HCT116 (cell line): Measurements from ENCODE around the gene NR4A1. TPM values are rescaled to one million over a fixed set of nuclear protein-coding genes. Genes with fewer than 3 reads are reported as not detected.

ENCODE experiments used
- ATAC-seq: fragments of 200-7000 bp; cut with Tn5 transposase; 2 replicates; pipeline ENCODE4 v1.9.1; 2020; ENCODE audit warnings: mild to moderate bottlenecking, moderate library complexity
- BruUV-seq: library from RNA; stranded (reverse); fragments of 400-500 nt; replicated peaks from 2 replicates; lab custom pipeline; 2021; lab: Mats Ljungman, UMichigan
- CTCF ChIA-PET: fragments of 300-600 bp; sonication (Branson Sonifier 250); formaldehyde crosslinking; loops from one replicate; lab custom pipeline; 2021; ENCODE audit warnings: antibody characterized with exemption; lab: Charles Lee
- POLR2A ChIA-PET: fragments of 300-600, 350-600 bp; sonication (Branson Sonifier 250); formaldehyde crosslinking; loops from one replicate; lab custom pipeline; 2021; ENCODE audit warnings: antibody characterized with exemption; lab: Charles Lee
- RAD21 ChIA-PET, 2 experiments: fragments of 300-600 bp; sonication (Branson Sonifier 250); formaldehyde crosslinking; loops; one replicate each; lab custom pipeline; 2023; ENCODE audit warnings: low total read pairs in 2 of 2; ENCODE audit not compliant: uncharacterized antibody in 2 of 2, unreplicated experiment in 2 of 2, low non-redundant PET in 1 of 2; lab: Charles Lee
- DNase-seq: peaks from one replicate; pipeline ENCODE4 v3.0.0-alpha.2; 2010; ENCODE audit warnings: low read depth, low spot score
- H2AFZ ChIP-seq: fragments of 200-600 bp; shearing (Covaris generic), sonication (generic); 2 replicates; pipeline ENCODE4 v1.6.1; 2017; ENCODE audit warnings: low read depth, mixed run types, mixed read lengths, antibody characterized with exemption, low read length; ENCODE audit not compliant: poor library complexity, severe bottlenecking
- H3K27ac ChIP-seq: 2 replicates; pipeline ENCODE4 v1.5.1; 2012; ENCODE audit warnings: low read depth, low read length
- H3K27me3 ChIP-seq: fragments of 200-600 bp; sonication (generic); 2 replicates; pipeline ENCODE4 v1.6.1; 2016; ENCODE audit warnings: mixed run types, low read length, mixed read lengths; ENCODE audit not compliant: insufficient read depth
- H3K36me3 ChIP-seq, 2 experiments: fragments of 200-500 bp in 1 of 2; fragments of 200-600 bp in 1 of 2; sonication (Bioruptor generic) in 1 of 2; sonication (generic) in 1 of 2; 2 replicates each; pipeline versions ENCODE4 v1.5.1 to v1.6.1; 2014 to 2016; ENCODE audit warnings: low read length in 2 of 2, inconsistent platforms in 1 of 2, mixed read lengths in 1 of 2, mixed run types in 1 of 2; ENCODE audit not compliant: insufficient read depth in 2 of 2, control insufficient read depth in 1 of 2
- H3K4me1 ChIP-seq, 2 experiments: fragments of 200-600 bp in 1 of 2; sonication (generic) in 1 of 2; 2 replicates each; pipeline versions ENCODE4 v1.5.1 to v1.6.1; 2012 to 2017; ENCODE audit warnings: low read length in 2 of 2, inconsistent platforms in 1 of 2, mild to moderate bottlenecking in 1 of 2, mixed read lengths in 1 of 2, mixed run types in 1 of 2, moderate library complexity in 1 of 2; ENCODE audit not compliant: insufficient read depth in 2 of 2, control insufficient read depth in 1 of 2
- H3K4me2 ChIP-seq: fragments of 200-600 bp; sonication (generic); 2 replicates; pipeline ENCODE4 v1.6.1; 2017; ENCODE audit warnings: mixed run types, low read length, mixed read lengths
- H3K4me3 ChIP-seq, 2 experiments: fragments of 200-600 bp in 1 of 2; sonication (generic) in 1 of 2; replicated peaks in 1 of 2; 2 replicates each; pipeline ENCODE4 v1.5.1; 2011 to 2016; ENCODE audit warnings: low read length in 2 of 2, control low read depth in 1 of 2, low read depth in 1 of 2, mild to moderate bottlenecking in 1 of 2, mixed read lengths in 1 of 2, mixed run types in 1 of 2
- H3K79me2 ChIP-seq: fragments of 200-600 bp; sonication (generic); 2 replicates; pipeline ENCODE4 v1.6.1; 2017; ENCODE audit warnings: mild to moderate bottlenecking, mixed run types, low read length, moderate library complexity, mixed read lengths; ENCODE audit not compliant: insufficient read depth
- H3K9ac ChIP-seq: fragments of 200-600 bp; sonication (generic); 2 replicates; pipeline ENCODE4 v1.6.1; 2016; ENCODE audit warnings: low read length, mixed read lengths
- H3K9me2 ChIP-seq: fragments of 200-600 bp; sonication (generic), shearing (Covaris generic); 2 replicates; pipeline ENCODE4 v1.6.1; 2017; ENCODE audit warnings: mixed run types, mild to moderate bottlenecking, moderate library complexity; ENCODE audit not compliant: insufficient read depth
- H3K9me3 ChIP-seq, 2 experiments: fragments of 200-500 bp in 1 of 2; fragments of 200-600 bp in 1 of 2; sonication (Bioruptor generic) in 1 of 2; sonication (generic) in 1 of 2; 2 replicates each; pipeline ENCODE4 v1.6.1; 2014 to 2017; ENCODE audit warnings: low read length in 2 of 2, mixed read lengths in 2 of 2, inconsistent platforms in 1 of 2, low read depth in 1 of 2, mild to moderate bottlenecking in 1 of 2, mixed run types in 1 of 2, moderate library complexity in 1 of 2; ENCODE audit not compliant: control insufficient read depth in 1 of 2, insufficient read depth in 1 of 2
- H4K20me1 ChIP-seq: fragments of 200-600 bp; sonication (generic), shearing (Covaris generic); 2 replicates; pipeline ENCODE4 v1.6.1; 2017; ENCODE audit warnings: mixed run types, mild to moderate bottlenecking, moderate library complexity; ENCODE audit not compliant: insufficient read depth
- CEBPB ChIP-seq: IDR thresholded peaks from 2 replicates; pipeline ENCODE4 v1.6.1; 2012; ENCODE audit warnings: low read depth
- EGR1 ChIP-seq: IDR thresholded peaks from 2 replicates; pipeline ENCODE4 v1.6.1; 2012; ENCODE audit warnings: low read depth
- EZH2 ChIP-seq: fragments of 200-600 bp; sonication (generic); IDR thresholded peaks from 2 replicates; pipeline ENCODE4 v1.6.1; 2017; ENCODE audit warnings: antibody characterized with exemption, mixed run types
- EZH2phosphoT487 ChIP-seq: fragments of 200-600 bp; IDR thresholded peaks from 2 replicates; pipeline ENCODE4 v1.6.1; 2018; ENCODE audit warnings: antibody characterized with exemption, borderline replicate concordance
- FOSL1 ChIP-seq: IDR thresholded peaks from 2 replicates; pipeline ENCODE4 v1.6.1; 2012; ENCODE audit warnings: low read depth
- JUND ChIP-seq: IDR thresholded peaks from 2 replicates; pipeline ENCODE4 v1.6.1; 2012
- POLR2A ChIP-seq: IDR thresholded peaks from 2 replicates; pipeline ENCODE4 v1.7.0; 2011; ENCODE audit warnings: borderline replicate concordance; ENCODE audit not compliant: insufficient read depth, insufficient read length; ENCODE audit errors: extremely low read depth
- POLR2AphosphoS5 ChIP-seq: IDR thresholded peaks from 2 replicates; pipeline ENCODE4 v1.6.1; 2011; ENCODE audit warnings: mild to moderate bottlenecking, low read depth, low read length, moderate library complexity
- RAD21 ChIP-seq: IDR thresholded peaks from 2 replicates; pipeline ENCODE4 v1.6.1; 2012; ENCODE audit warnings: low read depth, mild to moderate bottlenecking
- SIN3A ChIP-seq: IDR thresholded peaks from 2 replicates; pipeline ENCODE4 v1.6.1; 2012; ENCODE audit warnings: low read depth
- SRF ChIP-seq: IDR thresholded peaks from 2 replicates; pipeline ENCODE4 v1.6.1; 2012; ENCODE audit warnings: low read depth
- TCF7L2 ChIP-seq: IDR thresholded peaks from 2 replicates; pipeline ENCODE4 v1.7.0; 2011; ENCODE audit warnings: borderline replicate concordance, inconsistent platforms; ENCODE audit not compliant: insufficient read depth, insufficient read length; ENCODE audit errors: extremely low read depth
- YY1 ChIP-seq: IDR thresholded peaks from 2 replicates; pipeline ENCODE4 v1.6.1; 2011; ENCODE audit warnings: low read length, low read depth, moderate library complexity, mild to moderate bottlenecking; ENCODE audit not compliant: insufficient replicate concordance; ENCODE audit errors: extremely low read depth
- ZFX ChIP-seq: fragments of 450-650 bp; IDR thresholded peaks from 2 replicates; pipeline ENCODE4 v1.6.1; 2017
- ZNF274 ChIP-seq: fragments of 200-500 bp; sonication (Bioruptor generic); IDR thresholded peaks from 2 replicates; pipeline ENCODE4 v1.6.1; 2014; ENCODE audit warnings: mild to moderate bottlenecking, low read depth, low read length, inconsistent platforms
- intact Hi-C: fragments of 100-400 bp; cut with micrococcal nuclease; formaldehyde crosslinking; loops from 2 replicates; pipeline ENCODE4 v1.10.0; 2022
- total RNA-seq: library from RNA; stranded (reverse); gene quantifications from one replicate; pipeline ENCODE4 v1.2.1, GENCODE V29; 2021; ENCODE audit not compliant: unreplicated experiment
- TF ChIP-seq, protein P1 (sequence below): IDR thresholded peaks from 2 replicates; pipeline ENCODE4 v1.6.1; 2012
- TF ChIP-seq, protein P2 (sequence below): IDR thresholded peaks from 2 replicates; pipeline ENCODE4 v1.6.1; 2011; ENCODE audit warnings: mild to moderate bottlenecking, low read length, moderate library complexity; ENCODE audit not compliant: insufficient replicate concordance; ENCODE audit errors: extremely low read depth
- TF ChIP-seq, protein P3 (sequence below): IDR thresholded peaks from 2 replicates; pipeline ENCODE4 v1.6.1; 2012
- TF ChIP-seq, protein P4 (sequence below): IDR thresholded peaks from 2 replicates; pipeline ENCODE4 v1.6.1; 2012; ENCODE audit warnings: low read depth

The NR4A1 gene
- total RNA-seq, 1 experiment from 2014 or later, result 35.3 TPM

DNA sequence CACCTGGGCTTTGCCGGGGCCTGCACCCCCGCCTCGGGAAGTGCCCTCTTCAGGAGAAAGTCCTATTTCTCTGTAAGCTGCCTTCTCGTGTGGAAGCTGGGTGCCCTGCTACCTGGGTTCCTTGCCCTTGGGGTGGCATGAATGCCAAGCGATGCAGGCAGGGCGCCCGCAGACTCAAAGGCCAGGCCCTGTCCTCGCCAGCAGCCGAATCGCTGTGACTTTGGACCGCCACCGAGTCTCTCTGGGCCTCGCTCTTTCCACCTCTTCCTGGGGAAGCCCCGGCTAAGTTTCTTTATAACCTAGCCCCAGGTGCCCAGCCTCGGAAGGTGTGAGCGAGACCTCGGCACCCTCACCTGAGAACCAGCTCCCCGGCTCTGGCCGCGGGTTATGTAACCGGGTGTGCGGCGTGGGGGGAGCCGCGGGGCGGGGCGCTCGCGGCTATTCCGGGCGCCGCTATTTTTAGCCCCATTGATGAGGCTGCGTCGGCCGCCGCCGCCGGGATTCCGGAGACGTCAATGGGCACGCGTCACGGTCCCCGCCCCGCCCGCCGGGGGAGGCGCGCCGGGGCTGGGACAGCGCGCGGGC, 14.6 kb upstream of the NR4A1 start:
- Histone ChIP-seq H2AFZ (no peak overlapping the region), H3K9me2 (no peaks in the 10 kb centered on the region), H3K36me3 (no peaks in the 10 kb centered on the region), H3K27me3 (no peaks in the 10 kb centered on the region), H3K9ac (peak overlapping the region; percentile 63), H3K4me2 (peak overlapping the region; percentile 83), H3K9me3 (no peaks in the 10 kb centered on the region), H4K20me1 (no peaks in the 10 kb centered on the region), H3K27ac (peak overlapping the region; percentile 45), H3K4me1 (peaks cover 16 to 43% of the 10 kb centered on the region in 2 experiments), H3K79me2 (peaks cover 26% of the 10 kb centered on the region), H3K4me3 (peak overlapping the region; percentile 47 to 72)
- intact Hi-C loops, result loop anchor here (1.0 kb wide), 1 partner anchor 15 kb away; the partner anchor contains the start of gene NR4A1
- ChIA-PET POLR2A (interaction anchor here (2.2 to 2.4 kb wide), 2 partner anchors 11 to 15 kb away, joined by 6 to 11 read pairs; partner anchors contain the start of gene NR4A1), RAD21 (no interaction called here), CTCF (interaction anchor here (1.1 to 5.2 kb wide), 2 partner anchors 11 to 83 kb away, joined by 4 to 29 read pairs; no protein-coding TSS in a partner anchor)
- ATAC-seq, result peak; percentile 71
- no peak for DNase-seq
- BruUV-seq, result no TSS peak
- no peak for TF ChIP-seq YY1
- TF ChIP-seq POLR2A, result no peak
- TF ChIP-seq SRF, result no peak
- TF ChIP-seq ZNF274, result no peak
- TF ChIP-seq, protein P1, sequence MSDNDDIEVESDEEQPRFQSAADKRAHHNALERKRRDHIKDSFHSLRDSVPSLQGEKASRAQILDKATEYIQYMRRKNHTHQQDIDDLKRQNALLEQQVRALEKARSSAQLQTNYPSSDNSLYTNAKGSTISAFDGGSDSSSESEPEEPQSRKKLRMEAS, result peak; percentile 49; the same call in 1 of the 2 replicates
- no peak; the same call in 1 of the 2 replicates for TF ChIP-seq CEBPB
- TF ChIP-seq EZH2phosphoT487, result no peak
- peak; percentile 43 for TF ChIP-seq POLR2AphosphoS5
- peak; percentile 91 for TF ChIP-seq TCF7L2
- no peak for TF ChIP-seq FOSL1
- peak; percentile 7; the same call in 1 of the 2 replicates for TF ChIP-seq ZFX
- TF ChIP-seq, protein P2, sequence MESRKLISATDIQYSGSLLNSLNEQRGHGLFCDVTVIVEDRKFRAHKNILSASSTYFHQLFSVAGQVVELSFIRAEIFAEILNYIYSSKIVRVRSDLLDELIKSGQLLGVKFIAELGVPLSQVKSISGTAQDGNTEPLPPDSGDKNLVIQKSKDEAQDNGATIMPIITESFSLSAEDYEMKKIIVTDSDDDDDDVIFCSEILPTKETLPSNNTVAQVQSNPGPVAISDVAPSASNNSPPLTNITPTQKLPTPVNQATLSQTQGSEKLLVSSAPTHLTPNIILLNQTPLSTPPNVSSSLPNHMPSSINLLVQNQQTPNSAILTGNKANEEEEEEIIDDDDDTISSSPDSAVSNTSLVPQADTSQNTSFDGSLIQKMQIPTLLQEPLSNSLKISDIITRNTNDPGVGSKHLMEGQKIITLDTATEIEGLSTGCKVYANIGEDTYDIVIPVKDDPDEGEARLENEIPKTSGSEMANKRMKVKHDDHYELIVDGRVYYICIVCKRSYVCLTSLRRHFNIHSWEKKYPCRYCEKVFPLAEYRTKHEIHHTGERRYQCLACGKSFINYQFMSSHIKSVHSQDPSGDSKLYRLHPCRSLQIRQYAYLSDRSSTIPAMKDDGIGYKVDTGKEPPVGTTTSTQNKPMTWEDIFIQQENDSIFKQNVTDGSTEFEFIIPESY, result peak; percentile 23
- no peak for TF ChIP-seq EZH2
- TF ChIP-seq SIN3A, result peak; percentile 31; the same call in 1 of the 2 replicates
- TF ChIP-seq JUND, result no peak
- no peak for TF ChIP-seq RAD21
- TF ChIP-seq EGR1, result peak; percentile 66
- TF ChIP-seq, protein P3, sequence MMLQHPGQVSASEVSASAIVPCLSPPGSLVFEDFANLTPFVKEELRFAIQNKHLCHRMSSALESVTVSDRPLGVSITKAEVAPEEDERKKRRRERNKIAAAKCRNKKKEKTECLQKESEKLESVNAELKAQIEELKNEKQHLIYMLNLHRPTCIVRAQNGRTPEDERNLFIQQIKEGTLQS, result no peak
- TF ChIP-seq, protein P4, sequence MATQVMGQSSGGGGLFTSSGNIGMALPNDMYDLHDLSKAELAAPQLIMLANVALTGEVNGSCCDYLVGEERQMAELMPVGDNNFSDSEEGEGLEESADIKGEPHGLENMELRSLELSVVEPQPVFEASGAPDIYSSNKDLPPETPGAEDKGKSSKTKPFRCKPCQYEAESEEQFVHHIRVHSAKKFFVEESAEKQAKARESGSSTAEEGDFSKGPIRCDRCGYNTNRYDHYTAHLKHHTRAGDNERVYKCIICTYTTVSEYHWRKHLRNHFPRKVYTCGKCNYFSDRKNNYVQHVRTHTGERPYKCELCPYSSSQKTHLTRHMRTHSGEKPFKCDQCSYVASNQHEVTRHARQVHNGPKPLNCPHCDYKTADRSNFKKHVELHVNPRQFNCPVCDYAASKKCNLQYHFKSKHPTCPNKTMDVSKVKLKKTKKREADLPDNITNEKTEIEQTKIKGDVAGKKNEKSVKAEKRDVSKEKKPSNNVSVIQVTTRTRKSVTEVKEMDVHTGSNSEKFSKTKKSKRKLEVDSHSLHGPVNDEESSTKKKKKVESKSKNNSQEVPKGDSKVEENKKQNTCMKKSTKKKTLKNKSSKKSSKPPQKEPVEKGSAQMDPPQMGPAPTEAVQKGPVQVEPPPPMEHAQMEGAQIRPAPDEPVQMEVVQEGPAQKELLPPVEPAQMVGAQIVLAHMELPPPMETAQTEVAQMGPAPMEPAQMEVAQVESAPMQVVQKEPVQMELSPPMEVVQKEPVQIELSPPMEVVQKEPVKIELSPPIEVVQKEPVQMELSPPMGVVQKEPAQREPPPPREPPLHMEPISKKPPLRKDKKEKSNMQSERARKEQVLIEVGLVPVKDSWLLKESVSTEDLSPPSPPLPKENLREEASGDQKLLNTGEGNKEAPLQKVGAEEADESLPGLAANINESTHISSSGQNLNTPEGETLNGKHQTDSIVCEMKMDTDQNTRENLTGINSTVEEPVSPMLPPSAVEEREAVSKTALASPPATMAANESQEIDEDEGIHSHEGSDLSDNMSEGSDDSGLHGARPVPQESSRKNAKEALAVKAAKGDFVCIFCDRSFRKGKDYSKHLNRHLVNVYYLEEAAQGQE, result no peak
